ENCODE data around the gene MRPL3. TPM values are rescaled to one million over a fixed set of nuclear protein-coding genes. Genes with fewer than 3 reads are reported as not detected.

MRPL3 gene
- total and polyA plus RNA-seq, 2 donors from 2014 or later: 77.3 to 91.2 TPM

GRCh38 chr3:131540821-131541220, 38.0 kb upstream of the MRPL3 start:
- Histone ChIP-seq H3K4me3 (ENCODE audit: low read length in 3 of 3) (no peak overlapping the region), H3K27me3 (ENCODE audit: control insufficient read depth, insufficient read depth, low read length) (no peaks in the 10 kb centered on the region), H3K9me3 (ENCODE audit: control insufficient read depth in 2 of 3, insufficient read depth in 1 of 3, low read length in 3 of 3) (no peaks in the 10 kb centered on the region), H3K36me3 (ENCODE audit: control insufficient read depth in 2 of 3, insufficient read depth in 3 of 3, low read length in 3 of 3) (no peaks in the 10 kb centered on the region), H3K9ac (ENCODE audit: low read length in 3 of 3) (no peak overlapping the region), H3K4me1 (ENCODE audit: control insufficient read depth in 2 of 3, insufficient read depth in 2 of 3, low read depth in 1 of 3, low read length in 3 of 3) (no peaks in the 10 kb centered on the region), H3K27ac (ENCODE audit: low read depth in 2 of 2, low read length in 2 of 2) (no peak overlapping the region)
- intact Hi-C loops (cut with DNase I): no loop called here
- FAIRE-seq (no peak), DNase-seq (no peak)
- no peak for TF ChIP-seq CTCF (IDR thresholded peaks at IDR 0.05; ENCODE audit: borderline replicate concordance, extremely low read depth, insufficient read depth)

- no peak for FAIRE-seq
- intact Hi-C loops (cut with DNase I): no loop called here
- TF ChIP-seq CTCF (IDR thresholded peaks at IDR 0.05; ENCODE audit: borderline replicate concordance, extremely low read depth, insufficient read depth): no peak
Measured at GRCh38 chr3:131540143-131540542, 37.4 kb upstream of the MRPL3 start.

GRCh38 chr3:131538968-131539367, 36.2 kb upstream of the MRPL3 start:
- intact Hi-C loops (cut with DNase I): no loop called here
- Histone ChIP-seq H3K4me1 (ENCODE audit: control insufficient read depth in 2 of 3, insufficient read depth in 2 of 3, low read depth in 1 of 3, low read length in 3 of 3) (no peaks in the 10 kb centered on the region), H3K27ac (ENCODE audit: low read depth in 2 of 2, low read length in 2 of 2) (no peak overlapping the region), H3K4me3 (ENCODE audit: low read length in 3 of 3) (no peak overlapping the region), H3K9ac (ENCODE audit: low read length in 3 of 3) (no peak overlapping the region), H3K36me3 (ENCODE audit: control insufficient read depth in 2 of 3, insufficient read depth in 3 of 3, low read length in 3 of 3) (no peaks in the 10 kb centered on the region), H3K27me3 (ENCODE audit: control insufficient read depth, insufficient read depth, low read length) (no peaks in the 10 kb centered on the region), H3K9me3 (ENCODE audit: control insufficient read depth in 2 of 3, insufficient read depth in 1 of 3, low read length in 3 of 3) (no peaks in the 10 kb centered on the region)
- TF ChIP-seq CTCF (IDR thresholded peaks at IDR 0.05; ENCODE audit: borderline replicate concordance, extremely low read depth, insufficient read depth): no peak
- FAIRE-seq: no peak
- no peak for DNase-seq

More at GRCh38 chr3:131540143-131540542, 37.4 kb upstream of the MRPL3 start:
- peak in 2 of 5 donors; percentile 40 to 51 for DNase-seq
- Histone ChIP-seq H3K9me3 (ENCODE audit: control insufficient read depth in 2 of 3, insufficient read depth in 1 of 3, low read length in 3 of 3) (no peaks in the 10 kb centered on the region), H3K27me3 (ENCODE audit: control insufficient read depth, insufficient read depth, low read length) (no peaks in the 10 kb centered on the region), H3K36me3 (ENCODE audit: control insufficient read depth in 2 of 3, insufficient read depth in 3 of 3, low read length in 3 of 3) (no peaks in the 10 kb centered on the region), H3K4me1 (ENCODE audit: control insufficient read depth in 2 of 3, insufficient read depth in 2 of 3, low read depth in 1 of 3, low read length in 3 of 3) (no peaks in the 10 kb centered on the region), H3K27ac (ENCODE audit: low read depth in 2 of 2, low read length in 2 of 2) (no peak overlapping the region), H3K4me3 (ENCODE audit: low read length in 3 of 3) (no peak overlapping the region), H3K9ac (ENCODE audit: low read length in 3 of 3) (no peak overlapping the region)

- H3K27me3 ChIP-seq (ENCODE audit: control insufficient read depth, insufficient read depth, low read length): no peaks in the 10 kb centered on the region
- DNase-seq (no peak), FAIRE-seq (no peak)
- H3K4me1 ChIP-seq (ENCODE audit: control insufficient read depth in 2 of 3, insufficient read depth in 2 of 3, low read depth in 1 of 3, low read length in 3 of 3): no peaks in the 10 kb centered on the region
- H3K4me3 ChIP-seq (ENCODE audit: low read length in 3 of 3): no peak overlapping the region
- no peaks in the 10 kb centered on the region for H3K9me3 ChIP-seq (ENCODE audit: control insufficient read depth in 2 of 3, insufficient read depth in 1 of 3, low read length in 3 of 3)
- no peaks in the 10 kb centered on the region for H3K36me3 ChIP-seq (ENCODE audit: control insufficient read depth in 2 of 3, insufficient read depth in 3 of 3, low read length in 3 of 3)
- H3K27ac ChIP-seq (ENCODE audit: low read depth in 2 of 2, low read length in 2 of 2): no peak overlapping the region
- H3K9ac ChIP-seq (ENCODE audit: low read length in 3 of 3): no peak overlapping the region
- no peak for TF ChIP-seq CTCF (IDR thresholded peaks at IDR 0.05; ENCODE audit: borderline replicate concordance, extremely low read depth, insufficient read depth)
- intact Hi-C loops (cut with DNase I): no loop called here
Measured at GRCh38 chr3:131537531-131537930, 34.8 kb upstream of the MRPL3 start.

Measured in kidney (tissue), 14 donors.